Stimulated activated CD8-positive, alpha-beta memory T cell treated with anti-CD3 and anti-CD28 coated beads, Interleukin-2, amount 100 ng/mL, for 1 hour (primary cell): Measurements from ENCODE around the gene FCHO2.

Source experiments
- DNase-seq, 2 donors: peaks; one replicate each; pipeline ENCODE4 v3.0.0-alpha.2; 2020; ENCODE audit warnings: low read depth in 2 of 2

The FCHO2 gene

DNA sequence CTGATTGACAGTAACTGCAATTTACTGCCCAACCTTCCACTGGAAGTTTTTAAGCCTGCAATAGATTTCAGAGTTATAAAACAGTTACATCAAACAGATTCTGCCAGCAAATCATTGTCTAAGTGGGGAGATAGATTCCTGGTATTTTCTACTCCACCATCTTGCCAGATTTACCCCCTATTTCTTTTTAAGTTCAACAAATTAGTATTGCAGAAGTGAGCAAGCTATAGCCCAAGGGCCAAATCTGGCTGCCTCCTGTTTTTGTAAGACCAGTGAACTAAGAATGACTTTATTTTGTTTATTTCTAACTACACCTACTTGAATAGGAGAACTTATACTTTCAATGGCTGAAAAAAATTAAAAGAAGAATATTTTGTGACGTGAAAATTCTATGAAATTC, 155.7 kb downstream of the FCHO2 start:
- no peak for DNase-seq

- DNase-seq, result no peak
Observed at GRCh38 chr5:73112359-73112758, 156.5 kb downstream of the FCHO2 start.

- DNase-seq, result no peak
Observed at GRCh38 chr5:73114044-73114688, 158.3 kb downstream of the FCHO2 start.

GRCh38 chr5:73115399-73116051, 159.7 kb downstream of the FCHO2 start:
- no peak for DNase-seq

- DNase-seq, result no peak
Observed at GRCh38 chr5:73116506-73116905, 160.7 kb downstream of the FCHO2 start.

GRCh38 chr5:73117088-73117740, 161.4 kb downstream of the FCHO2 start:
- DNase-seq, result no peak

DNA sequence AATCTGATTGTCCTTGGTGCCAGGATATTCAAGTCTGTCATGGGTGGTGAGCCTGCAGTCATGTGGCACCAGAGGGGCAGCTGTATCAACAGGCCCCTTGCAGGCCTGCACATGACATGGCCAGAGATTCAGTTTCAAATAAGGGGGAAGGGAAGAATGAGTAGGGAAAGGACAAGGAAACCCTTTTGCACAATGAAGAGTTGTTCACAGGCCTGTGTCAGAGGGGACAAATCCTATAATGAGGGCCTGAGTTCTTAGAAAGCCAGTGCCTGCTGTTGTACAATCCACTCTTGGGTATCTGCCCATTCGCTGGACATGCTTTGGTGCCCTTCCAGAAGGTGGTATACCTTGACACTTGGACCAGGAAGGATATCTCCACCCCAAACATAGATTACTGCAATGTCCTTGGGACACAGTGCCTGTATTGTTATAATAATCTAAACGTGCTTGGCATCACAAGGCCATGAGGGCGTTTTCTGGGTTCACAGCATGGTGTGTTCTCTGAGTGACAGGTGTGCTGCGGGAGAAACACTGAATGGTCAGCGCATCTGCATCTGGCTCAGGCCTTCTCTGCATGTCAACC, 162.6 kb downstream of the FCHO2 start:
- DNase-seq, result no peak

GRCh38 chr5:73119451-73120157, 163.8 kb downstream of the FCHO2 start:
- no peak for DNase-seq

DNA sequence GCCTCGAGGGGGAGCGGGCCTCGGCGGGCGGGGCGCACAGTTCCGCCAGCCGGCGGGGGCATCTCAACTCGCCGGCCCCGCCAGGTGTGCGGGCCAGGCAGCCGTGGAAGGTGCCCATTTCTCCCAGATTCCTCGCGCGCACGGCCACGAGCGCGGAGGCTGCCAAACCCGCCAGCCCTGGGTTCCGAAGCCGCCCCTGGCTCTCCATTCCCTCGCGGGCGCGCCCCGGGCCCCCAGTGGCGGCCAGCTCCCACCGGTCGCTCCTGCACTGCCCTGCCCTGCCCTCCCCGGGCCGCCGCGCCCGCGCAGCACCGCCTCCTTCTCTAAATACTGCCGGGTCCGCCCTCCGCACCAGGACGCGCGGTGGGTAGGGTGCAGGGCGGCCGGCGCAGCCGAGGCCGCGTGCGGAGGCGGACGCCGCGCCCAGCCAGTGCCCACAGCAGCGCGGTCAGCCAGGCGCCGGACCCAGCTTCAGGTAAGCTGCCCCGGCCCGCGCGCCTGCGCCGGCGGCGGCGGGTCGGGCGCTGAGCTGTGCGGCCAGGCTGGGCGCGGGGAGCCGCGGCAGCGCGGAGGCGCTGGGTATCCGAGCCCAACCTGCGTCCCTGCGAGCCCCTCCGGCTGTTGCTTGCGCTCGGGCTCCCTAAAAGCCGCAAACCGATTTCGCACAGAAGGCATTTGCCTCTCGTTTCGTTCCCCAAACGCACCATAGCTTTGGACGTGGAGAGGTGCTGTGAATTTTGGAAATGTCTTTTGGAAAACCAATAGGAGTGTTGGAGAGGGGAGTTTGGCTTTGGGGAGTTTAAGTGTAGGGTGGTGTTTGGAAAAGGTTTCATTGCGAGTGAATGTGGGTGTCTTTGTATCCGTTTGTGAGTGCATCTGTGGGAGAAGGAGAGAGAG, 164.6 kb downstream of the FCHO2 start, which contains the start of gene TMEM171:
Gene TMEM171 (plus strand): TSS at position 354 of the 897 bp plus-strand sequence. CDS start 2,799 bp downstream, outside the sequence.
- DNase-seq, result no peak

DNA sequence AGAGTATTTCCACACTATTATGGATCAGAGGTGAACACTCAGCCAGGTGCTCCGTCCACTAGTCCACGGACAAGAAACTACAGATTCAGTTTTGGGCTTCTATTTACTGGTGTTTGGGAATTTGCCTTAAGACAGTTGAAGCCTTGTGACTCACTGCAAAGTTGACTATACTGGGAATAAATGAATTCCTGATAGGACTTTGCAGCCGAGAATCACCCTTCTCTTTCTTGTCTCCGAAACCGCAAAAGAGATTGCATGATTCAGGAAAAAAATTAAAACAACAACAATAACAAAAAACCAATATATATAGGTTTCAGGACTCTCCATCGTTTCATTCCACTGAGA, 165.2 kb downstream of the FCHO2 start:
- DNase-seq, result no peak

GRCh38 chr5:73122875-73123810, 167.3 kb downstream of the FCHO2 start:
- DNase-seq, result no peak

GRCh38 chr5:73125289-73125688, 169.4 kb downstream of the FCHO2 start:
- DNase-seq, result no peak

- DNase-seq, result no peak
Observed at GRCh38 chr5:73126381-73126780, 170.5 kb downstream of the FCHO2 start.

- DNase-seq, result no peak
Observed at GRCh38 chr5:73126957-73127356, 171.1 kb downstream of the FCHO2 start.

GRCh38 chr5:73129143-73129542, 173.3 kb downstream of the FCHO2 start:
- no peak for DNase-seq

DNA sequence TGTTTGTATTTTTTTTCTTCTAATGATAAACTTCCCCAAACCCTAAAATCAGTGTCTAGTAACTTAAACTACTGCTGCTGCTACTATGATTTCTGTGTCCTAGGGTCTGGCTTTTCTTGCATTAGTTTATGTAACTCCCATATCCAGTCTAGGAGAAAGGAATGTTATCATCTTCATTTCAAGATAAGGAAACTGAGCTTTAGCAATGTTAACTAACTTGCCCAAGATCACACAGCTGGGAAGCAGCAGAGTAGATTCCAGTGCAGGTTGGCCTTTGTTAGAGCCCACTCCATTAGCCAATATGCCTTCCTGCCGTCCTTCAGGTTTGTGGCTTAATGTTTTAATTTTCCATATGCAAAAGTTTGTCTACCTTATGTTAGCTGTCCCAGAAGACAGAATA, 175.0 kb downstream of the FCHO2 start:
- DNase-seq, result no peak

GRCh38 chr5:73131711-73132425, 176.0 kb downstream of the FCHO2 start:
- no peak for DNase-seq

GRCh38 chr5:73132759-73133158, 176.9 kb downstream of the FCHO2 start:
- no peak for DNase-seq

GRCh38 chr5:73135021-73135420, 179.2 kb downstream of the FCHO2 start:
- no peak for DNase-seq
